ENCODE results near the gene SCG5.

- no peak for TF ChIP-seq EZH2 (IDR thresholded peaks at IDR 0.05; ENCODE audit: borderline replicate concordance, low read length)
- no peak for TF ChIP-seq CTCF (IDR thresholded peaks at IDR 0.05; ENCODE audit: low read length)
Measured at GRCh38 chr15:32730677-32731654, 89.5 kb downstream of the SCG5 start.

All from OCI-LY1 (cell line).